Measurements from ENCODE around the gene IL31RA.

IL31RA gene

GRCh38 chr5:55919625-55920024 lies 68.5 kb downstream of the IL31RA start:
- no peak overlapping the region for H3K4me3 ChIP-seq (ENCODE audit: control insufficient read depth, low read depth, low read length)
- no peak for DNase-seq (ENCODE audit: low read depth)
- TF ChIP-seq, protein P1, sequence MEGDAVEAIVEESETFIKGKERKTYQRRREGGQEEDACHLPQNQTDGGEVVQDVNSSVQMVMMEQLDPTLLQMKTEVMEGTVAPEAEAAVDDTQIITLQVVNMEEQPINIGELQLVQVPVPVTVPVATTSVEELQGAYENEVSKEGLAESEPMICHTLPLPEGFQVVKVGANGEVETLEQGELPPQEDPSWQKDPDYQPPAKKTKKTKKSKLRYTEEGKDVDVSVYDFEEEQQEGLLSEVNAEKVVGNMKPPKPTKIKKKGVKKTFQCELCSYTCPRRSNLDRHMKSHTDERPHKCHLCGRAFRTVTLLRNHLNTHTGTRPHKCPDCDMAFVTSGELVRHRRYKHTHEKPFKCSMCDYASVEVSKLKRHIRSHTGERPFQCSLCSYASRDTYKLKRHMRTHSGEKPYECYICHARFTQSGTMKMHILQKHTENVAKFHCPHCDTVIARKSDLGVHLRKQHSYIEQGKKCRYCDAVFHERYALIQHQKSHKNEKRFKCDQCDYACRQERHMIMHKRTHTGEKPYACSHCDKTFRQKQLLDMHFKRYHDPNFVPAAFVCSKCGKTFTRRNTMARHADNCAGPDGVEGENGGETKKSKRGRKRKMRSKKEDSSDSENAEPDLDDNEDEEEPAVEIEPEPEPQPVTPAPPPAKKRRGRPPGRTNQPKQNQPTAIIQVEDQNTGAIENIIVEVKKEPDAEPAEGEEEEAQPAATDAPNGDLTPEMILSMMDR (IDR thresholded peaks at IDR 0.05; ENCODE audit: control insufficient read depth, insufficient read depth, low read depth, low read length, missing control alignments) = no peak

DNA sequence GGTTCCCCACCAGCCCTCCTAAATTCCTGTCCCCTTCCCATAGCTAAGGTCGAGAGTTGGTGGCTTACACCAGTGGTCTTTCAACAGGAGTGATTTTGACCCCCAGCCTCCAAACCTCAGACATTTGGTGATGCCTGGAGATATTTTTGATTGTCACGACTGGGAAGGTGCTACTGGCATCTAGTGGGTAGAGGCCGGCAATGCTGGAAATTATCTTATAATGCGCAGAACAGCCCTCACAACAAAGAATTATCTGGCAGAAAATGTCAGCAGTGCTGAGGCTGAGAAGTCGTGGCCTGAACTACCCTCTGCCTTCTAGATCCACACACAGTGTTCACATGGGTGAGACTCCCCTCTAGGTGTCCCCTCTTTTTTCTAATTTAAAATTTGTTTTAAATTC lies 69.6 kb downstream of the IL31RA start:
- H3K4me3 ChIP-seq (ENCODE audit: control insufficient read depth, low read depth, low read length) = no peak overlapping the region
- TF ChIP-seq, protein P1 (IDR thresholded peaks at IDR 0.05; ENCODE audit: control insufficient read depth, insufficient read depth, low read depth, low read length, missing control alignments) = peak; percentile 40
- no peak for DNase-seq (ENCODE audit: low read depth)

DNA sequence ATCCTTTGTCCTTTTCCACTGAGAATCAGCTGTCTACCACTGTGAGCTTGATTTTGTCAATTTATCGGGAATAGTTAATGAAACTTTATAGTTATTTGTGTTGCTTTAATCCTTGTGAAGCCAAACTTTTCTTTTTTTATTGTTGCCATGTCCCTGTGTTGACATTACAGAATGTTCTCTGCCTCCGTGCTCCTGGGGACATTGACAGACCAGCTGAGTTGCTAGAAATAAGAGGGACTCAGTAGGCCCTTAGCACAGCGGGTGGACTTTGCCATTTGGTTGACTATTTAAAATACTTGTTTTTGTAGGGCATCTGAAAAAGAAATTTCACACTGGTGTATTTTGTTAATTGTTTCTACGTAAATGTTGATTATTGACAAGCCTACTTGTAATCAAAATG lies 70.5 kb downstream of the IL31RA start:
- no peak for DNase-seq (ENCODE audit: low read depth)
- TF ChIP-seq, protein P1 (IDR thresholded peaks at IDR 0.05; ENCODE audit: control insufficient read depth, insufficient read depth, low read depth, low read length, missing control alignments) = no peak

GRCh38 chr5:55923177-55923771 lies 72.1 kb downstream of the IL31RA start:
- TF ChIP-seq, protein P1 (IDR thresholded peaks at IDR 0.05; ENCODE audit: control insufficient read depth, insufficient read depth, low read depth, low read length, missing control alignments) = no peak
- H3K4me3 ChIP-seq (ENCODE audit: control insufficient read depth, low read depth, low read length) = peak overlapping the region; percentile 11; the same call in 1 of the 2 replicates
- no peak for DNase-seq (ENCODE audit: low read depth)

More for the DNA sequence above, 70.5 kb downstream of the IL31RA start:
- H3K4me3 ChIP-seq (ENCODE audit: control insufficient read depth, low read depth, low read length) = no peak overlapping the region

GRCh38 chr5:55923865-55924500 lies 72.8 kb downstream of the IL31RA start:
- TF ChIP-seq, protein P1 (IDR thresholded peaks at IDR 0.05; ENCODE audit: control insufficient read depth, insufficient read depth, low read depth, low read length, missing control alignments) = no peak
- no peak for DNase-seq (ENCODE audit: low read depth)

GRCh38 chr5:55924744-55925143 lies 73.6 kb downstream of the IL31RA start:
- H3K4me3 ChIP-seq (ENCODE audit: control insufficient read depth, low read depth, low read length) = no peak overlapping the region
- TF ChIP-seq, protein P1 (IDR thresholded peaks at IDR 0.05; ENCODE audit: control insufficient read depth, insufficient read depth, low read depth, low read length, missing control alignments) = no peak
- DNase-seq (ENCODE audit: low read depth) = no peak

More at GRCh38 chr5:55923865-55924500, 72.8 kb downstream of the IL31RA start:
- H3K4me3 ChIP-seq (ENCODE audit: control insufficient read depth, low read depth, low read length) = no peak overlapping the region

Data from AG09309 (cell line).